GM19452 (cell line): ENCODE results near the gene CPXM2.

Source experiments
- ATAC-seq: cut with Tn5 transposase; IDR thresholded peaks from one replicate; pipeline ENCODE4 v1.9.1; 2021; ENCODE audit not compliant: unreplicated experiment

The CPXM2 gene

DNA sequence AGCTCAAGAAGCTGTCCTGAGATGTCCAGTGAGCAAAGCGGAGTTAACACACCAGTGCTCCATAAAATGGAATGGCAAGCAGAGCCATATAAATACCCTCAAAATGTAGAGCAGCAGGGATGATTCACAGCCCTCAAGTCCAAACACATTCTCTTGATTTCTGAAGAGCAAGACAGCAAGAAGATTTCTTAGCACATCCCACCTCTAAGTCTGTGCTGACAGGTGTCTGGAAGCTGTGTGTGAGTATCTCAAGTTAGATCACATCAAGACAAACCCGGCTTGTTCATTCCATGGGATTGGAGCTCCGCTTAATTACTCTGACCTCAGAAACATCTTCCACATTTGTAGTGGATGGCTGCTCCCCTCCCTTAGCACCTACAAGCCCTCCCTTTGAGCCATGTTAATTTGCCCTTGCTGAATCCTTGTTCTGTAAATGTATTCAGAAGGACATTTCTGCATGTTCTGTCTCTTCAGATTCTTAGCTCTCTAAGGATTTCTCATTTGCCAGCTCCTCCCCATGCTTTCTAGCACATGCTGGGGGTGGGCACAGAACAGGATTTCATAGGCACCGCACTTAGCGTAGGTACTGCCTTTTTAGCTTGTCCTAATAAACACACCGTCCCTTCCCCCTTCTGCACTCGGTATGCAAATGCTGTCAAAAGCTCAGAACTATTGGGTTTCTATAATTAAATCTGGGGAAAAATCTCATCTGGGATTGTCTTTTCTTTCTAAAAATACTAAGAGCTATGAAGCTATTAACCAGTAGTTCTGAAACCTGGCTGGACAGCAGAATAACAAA is 112.7 kb downstream of the CPXM2 start:
- ATAC-seq, result no peak

- no peak for ATAC-seq
These were observed 113.7 kb downstream of the CPXM2 start for GRCh38 chr10:123777881-123778280.

DNA sequence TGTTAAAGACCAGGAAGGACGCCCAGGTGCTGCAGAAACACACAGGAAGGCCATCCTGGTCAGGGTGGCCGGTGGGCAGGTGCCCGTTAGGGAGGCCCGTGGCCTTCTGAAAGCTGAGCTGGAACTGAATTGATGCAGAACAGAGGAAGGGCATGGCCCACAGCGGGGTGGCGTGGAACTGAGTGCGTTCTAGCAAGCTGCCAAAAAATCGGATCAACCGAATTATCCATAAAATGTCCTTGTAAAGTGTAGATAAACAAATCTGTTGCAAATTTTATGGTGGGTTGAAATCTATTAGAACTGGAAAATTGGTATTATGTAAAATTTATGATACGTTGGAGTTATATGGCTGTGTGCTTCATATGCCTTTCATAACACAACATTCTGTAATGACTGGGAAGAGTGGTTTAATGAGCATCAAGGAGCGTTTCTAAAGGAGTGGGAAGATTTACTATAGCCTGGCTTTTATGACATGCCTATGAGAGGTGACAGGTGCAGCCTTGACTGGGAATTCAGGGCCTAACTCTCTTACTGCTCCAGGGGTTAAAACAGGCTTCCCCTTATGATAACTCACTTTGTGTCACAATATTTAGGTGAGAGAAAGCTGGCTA is 117.4 kb downstream of the CPXM2 start:
- ATAC-seq, result no peak

- no peak for ATAC-seq
These were observed 118.7 kb downstream of the CPXM2 start for GRCh38 chr10:123772645-123773508.

- ATAC-seq, result no peak
These were observed 119.5 kb downstream of the CPXM2 start for GRCh38 chr10:123771877-123772644.

DNA sequence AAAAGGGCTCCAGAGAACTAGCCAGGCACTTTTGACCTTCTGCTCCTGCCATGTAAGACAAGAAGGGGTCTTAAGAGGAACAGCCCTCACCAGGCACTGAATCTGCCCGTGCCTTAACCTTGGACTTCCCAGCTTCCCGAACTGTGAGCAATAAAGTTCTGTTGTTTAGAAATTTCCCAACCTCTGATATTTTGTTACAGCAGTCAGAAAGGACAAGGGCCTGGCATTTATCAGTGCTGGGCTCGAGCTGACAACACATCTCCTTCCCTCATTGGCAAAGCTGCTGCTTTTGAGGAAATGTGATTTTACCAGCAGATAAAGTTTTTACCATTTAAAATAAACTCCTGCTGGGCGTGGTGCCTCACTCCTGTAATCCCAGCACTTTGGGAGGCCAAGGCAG is 122.0 kb downstream of the CPXM2 start:
- ATAC-seq, result no peak

DNA sequence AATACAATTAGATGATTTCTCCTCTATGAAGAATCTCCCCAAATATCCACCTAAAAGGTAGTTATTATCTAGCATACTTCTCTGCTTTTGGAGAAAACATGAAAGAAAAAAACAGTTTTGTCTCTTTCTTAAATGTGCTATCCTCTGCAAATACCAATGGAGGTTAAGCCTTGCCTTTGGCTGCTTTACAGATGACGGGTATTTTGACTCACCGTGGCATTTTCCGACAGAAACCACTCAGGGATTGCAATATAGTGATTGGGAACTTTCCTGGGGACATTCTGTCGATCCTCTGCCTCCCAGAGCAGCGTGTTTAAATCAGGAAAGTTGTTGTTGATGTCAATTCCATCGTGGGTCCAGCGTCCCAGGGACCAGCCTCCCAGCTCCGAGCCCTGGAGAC is 124.8 kb downstream of the CPXM2 start:
- no peak for ATAC-seq

GRCh38 chr10:123766012-123766411 is 125.6 kb downstream of the CPXM2 start:
- no peak for ATAC-seq

DNA sequence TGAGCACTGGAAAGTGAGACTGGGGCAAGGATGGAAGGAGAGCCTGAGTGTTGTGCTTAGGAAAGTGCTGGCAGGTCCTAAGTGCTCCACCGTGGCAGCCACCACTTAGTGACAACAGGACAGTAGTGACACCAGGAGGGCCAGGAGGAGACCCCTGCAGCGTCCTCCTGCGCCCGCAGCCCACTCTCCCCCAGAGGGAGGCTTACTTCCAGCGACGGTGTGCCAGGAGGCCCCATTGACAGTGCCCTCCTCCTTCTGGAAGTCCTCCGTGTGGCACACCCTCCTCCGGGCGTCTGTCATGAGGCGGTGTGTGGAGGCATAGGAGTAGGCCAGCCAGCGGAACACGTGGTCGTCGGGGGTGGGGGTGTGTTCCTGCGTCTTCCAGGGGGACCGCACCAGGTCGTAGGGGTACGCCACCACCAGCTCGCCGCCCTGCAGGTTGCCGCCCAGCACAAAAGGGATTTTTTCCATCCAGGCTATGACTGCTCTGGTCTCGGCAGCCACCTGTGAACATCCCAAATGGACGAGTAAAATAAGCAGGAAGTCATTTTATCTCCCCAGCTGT is 129.9 kb downstream of the CPXM2 start:
- ATAC-seq, result no peak

GRCh38 chr10:123761038-123761428 is 130.6 kb downstream of the CPXM2 start:
- ATAC-seq, result no peak

GRCh38 chr10:123760356-123761037 is 131.1 kb downstream of the CPXM2 start:
- ATAC-seq, result no peak

GRCh38 chr10:123759501-123760031 is 132.0 kb downstream of the CPXM2 start:
- no peak for ATAC-seq

GRCh38 chr10:123759041-123759440 is 132.6 kb downstream of the CPXM2 start:
- no peak for ATAC-seq

GRCh38 chr10:123757853-123758252 is 133.8 kb downstream of the CPXM2 start:
- ATAC-seq, result no peak

- ATAC-seq, result no peak
These were observed 136.5 kb downstream of the CPXM2 start for GRCh38 chr10:123755061-123755460.

DNA sequence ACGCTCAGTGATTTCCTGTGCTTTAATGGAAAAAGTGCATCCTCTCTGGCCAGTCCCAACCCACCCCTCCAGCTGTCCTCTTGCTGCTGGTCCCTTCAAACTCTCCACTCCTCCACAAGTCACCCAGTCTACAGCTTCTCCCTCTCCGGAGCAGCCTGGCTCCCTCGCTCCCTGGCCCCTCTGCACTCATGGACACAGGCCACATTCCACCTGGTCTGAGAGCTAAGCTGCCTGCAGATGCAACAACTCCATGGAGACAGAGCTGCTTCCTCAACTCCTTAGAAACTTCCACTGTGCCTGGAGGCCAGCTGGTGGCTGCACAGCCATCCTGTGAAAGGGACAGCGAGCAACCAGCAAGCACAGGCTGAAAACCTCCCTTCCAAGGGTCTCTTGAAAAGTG is 137.5 kb downstream of the CPXM2 start:
- no peak for ATAC-seq

GRCh38 chr10:123751342-123752134 is 140.1 kb downstream of the CPXM2 start:
- ATAC-seq, result no peak

DNA sequence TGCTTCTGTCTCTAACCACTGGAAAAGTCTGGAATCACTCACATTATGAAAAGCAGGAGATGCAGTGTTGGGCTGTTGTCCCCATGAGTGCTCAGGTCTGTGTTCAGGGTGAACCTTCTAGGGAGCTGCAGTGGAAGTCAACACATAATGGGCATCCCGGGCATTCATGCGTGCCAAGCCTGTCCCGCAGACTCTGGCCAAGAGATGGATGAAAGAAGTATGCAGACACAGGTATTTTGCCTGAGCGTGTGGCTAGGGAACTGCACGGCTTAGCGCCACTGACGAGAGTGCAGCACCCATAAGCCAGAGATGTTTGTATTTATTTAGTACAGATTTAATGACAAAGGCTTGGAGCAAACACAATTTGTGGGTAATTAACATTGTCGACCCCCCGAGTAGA is 140.7 kb downstream of the CPXM2 start:
- no peak for ATAC-seq

DNA sequence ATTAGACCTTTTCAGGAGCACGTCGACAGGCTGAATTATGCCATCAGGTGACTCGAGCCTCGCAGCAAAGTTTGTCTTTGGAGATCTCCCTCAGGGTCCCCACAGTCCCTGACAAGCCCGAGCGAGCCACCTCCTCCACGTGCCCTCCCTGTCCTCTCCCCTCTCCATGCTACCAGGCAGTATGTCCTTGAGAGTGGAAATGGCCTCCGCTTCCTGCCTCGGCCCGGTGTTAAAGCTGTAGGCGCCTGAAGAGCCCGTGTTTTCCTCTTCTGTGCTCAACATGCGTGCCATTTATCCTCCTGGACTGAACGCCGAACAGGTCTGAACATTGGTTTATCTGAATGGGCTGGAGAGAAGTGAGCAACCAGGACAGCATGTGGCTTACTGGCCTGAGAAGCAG is 142.9 kb downstream of the CPXM2 start:
- no peak for ATAC-seq
